Hippocampal formation (tissue), 2 donors: ENCODE measurements around the gene PKN3.

Source experiments
- DNase-seq, 2 donors: peaks; one replicate each; lab custom pipeline; 2025; lab: John Stamatoyannopoulos, UW

PKN3 gene

DNA sequence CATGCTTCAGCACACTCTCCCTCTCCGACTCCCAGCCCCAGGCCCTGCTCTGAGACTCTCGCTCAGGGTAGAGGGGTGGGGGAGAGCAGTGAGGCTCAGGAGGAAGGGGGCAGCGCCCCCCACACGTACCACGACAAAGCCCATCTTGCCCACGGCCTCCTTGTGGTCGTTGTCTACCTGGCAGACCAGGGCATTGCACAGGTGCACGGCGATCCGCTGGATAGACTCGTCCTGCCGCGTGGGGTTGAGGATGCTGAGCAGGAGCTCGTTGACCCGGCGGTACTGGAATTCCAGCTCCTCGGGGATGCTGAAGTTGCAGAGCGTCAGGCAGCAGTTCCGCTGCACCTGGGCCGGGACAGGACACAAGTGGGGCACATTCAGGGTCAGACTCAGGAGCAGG, 40.1 kb downstream of the PKN3 start:
- no peak for DNase-seq

DNA sequence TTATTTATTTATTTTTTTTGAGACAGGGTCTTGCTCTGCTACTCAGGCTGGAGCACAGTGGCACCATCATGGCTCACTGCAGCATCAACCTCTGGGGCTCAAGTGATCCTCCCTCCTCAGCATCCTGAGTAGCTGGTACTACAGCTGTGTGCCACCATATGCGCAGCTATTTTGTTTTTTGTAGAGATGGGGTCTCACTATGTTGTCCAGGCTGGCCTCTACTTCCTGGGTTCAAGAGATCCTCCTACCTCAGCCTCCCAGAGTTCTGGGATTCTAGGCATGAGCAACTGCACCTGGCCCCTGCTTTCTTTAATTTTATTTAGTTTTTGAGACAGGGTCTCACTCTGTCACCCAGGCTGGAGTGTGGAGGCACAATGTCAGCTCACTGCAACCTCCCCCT, 41.1 kb downstream of the PKN3 start:
- no peak for DNase-seq

DNA sequence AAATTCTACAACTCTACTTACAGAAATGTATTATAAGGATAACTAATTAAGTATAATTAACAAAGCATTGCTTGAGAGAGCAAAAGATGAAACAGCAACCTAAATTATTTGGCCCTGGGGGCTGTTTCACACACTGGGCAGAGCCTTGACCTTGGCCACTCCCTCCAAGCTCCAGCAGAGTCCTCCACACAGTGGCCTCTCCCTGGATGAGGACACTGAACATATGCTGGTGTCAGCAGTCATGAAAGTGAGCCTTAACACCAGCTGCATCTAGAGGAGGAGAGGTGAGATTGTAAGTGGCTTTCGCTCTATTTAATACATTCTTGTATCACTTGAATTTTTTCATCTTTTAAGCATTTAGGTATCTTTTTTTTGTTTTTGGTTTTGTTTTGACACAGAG, 44.9 kb downstream of the PKN3 start:
- no peak for DNase-seq

DNA sequence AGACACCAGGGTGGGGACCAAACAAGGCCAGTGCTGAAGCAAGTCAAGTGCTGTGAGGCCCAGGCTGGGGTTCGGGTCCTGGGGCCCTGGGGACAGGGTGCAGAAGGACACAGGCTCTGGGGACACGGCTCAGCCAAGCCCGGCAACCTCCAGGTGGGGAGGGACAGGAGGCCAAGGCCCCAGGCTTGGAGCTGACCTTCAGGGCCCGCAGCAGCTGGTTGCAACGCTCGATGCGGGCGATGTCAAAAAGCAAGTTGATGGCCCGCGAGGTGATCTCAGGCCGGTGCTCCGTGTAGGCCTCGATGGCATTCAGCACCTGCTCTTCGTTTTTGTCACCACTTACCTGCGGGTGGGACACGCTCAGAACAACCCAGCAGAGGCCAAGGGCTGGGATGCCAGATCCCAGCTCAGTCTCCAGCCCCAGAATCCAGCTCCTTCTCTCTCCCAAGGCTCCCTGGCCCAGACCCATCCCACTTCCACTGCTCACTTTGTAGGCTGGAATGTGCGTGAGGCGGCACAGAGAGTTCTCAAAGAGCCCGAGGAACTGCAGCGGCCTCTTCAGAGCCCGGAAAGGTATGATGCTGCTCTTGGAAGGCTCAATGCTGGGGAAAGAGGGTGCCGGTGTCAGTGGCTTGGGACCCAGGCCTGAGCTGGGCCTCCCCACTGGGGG, 48.8 kb downstream of the PKN3 start:
- no peak for DNase-seq

DNA sequence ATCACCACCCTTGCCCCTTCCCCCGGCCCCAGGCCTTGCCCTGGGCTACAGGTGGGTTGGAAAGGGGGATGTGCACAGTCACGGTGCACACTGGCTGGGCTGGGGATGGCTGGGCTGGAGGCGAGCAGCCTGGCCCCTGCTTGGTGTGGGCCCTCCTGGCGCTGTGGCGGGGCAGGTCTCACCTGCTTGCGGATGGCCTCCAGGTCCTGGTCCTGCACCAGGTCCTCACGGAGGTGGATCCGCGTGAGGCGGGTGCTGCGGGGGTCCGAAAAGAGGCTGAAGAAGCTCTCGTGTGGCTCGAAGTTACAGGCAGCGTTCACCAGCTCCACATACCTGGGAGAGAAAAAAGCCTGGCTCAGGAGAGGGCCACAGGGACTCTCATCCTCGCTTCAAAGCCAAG, 51.3 kb downstream of the PKN3 start:
- no peak for DNase-seq

DNA sequence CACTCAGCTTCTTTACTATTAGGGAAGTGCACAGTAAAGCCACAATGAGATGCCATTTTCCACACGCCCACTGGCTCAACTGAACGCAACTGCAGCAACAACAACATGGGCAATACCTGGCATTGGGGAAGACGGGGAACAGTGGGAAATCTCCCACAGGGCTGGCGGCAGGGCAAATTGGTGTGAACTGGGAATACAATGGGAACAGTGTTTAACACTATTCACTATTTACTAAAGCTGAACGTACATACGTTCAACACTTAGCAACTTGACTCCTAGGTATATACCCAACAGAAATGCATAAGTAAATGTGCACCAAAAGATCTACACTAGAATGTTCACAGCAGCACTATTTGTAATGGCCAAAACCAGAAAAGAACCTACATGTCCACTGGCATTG, 55.3 kb downstream of the PKN3 start:
- DNase-seq, result no peak

DNA sequence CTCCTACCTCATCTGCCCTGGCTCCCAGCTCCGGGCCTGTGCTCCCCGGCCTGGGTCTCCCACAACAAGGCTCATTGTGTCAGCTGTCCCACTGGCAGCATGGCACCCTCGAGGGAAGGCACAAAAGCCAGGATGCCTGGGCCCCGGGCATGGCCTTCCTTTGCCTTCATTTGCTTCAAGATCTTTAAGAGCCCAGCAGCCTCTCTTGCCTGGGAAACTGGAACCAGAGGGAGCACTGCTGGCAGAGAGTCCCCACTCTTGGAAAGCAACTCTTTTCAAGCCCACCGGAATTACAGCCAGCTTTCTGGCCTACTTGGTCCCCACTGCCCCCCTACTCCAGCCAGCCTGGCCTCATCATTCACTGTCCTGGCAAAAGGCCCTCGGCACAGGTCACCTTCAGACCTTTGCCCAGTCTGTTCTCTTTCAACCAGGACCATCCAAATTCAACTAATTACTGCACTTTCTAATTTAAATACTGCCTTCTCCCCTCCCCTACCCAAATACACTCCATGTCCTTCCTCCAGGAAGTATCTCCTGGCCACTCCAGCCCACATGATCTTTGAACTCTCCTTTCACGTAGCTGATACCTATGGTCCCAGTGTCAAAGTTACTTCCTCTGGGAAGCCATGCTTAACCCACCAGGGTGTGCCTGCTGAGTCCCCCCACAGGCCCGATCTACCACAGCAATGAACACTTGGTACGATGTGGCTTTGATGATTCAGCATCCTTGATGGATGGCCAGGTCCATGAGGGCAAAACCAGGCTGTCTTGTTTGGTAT, 60.6 kb downstream of the PKN3 start:
- no peak for DNase-seq

DNA sequence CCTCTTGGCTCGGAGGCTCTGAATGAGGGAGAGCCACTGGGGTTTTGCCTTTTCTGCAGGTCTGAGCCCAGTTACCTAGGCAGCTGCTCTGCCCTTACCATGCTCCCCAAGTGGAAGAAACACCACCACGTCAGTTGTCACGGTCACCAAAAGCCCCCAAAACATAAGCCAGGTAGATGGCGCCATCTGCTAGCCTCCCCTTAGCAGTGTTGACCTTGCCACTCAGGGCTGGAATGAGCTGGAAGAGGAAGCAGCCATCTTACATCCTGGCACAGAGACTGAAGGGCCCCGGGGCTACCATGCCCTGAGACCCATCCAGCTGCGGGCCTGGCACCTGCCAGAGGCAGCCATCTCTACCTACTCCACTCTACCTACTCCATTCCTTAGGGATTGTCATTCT, 62.1 kb downstream of the PKN3 start:
- DNase-seq, result no peak

DNA sequence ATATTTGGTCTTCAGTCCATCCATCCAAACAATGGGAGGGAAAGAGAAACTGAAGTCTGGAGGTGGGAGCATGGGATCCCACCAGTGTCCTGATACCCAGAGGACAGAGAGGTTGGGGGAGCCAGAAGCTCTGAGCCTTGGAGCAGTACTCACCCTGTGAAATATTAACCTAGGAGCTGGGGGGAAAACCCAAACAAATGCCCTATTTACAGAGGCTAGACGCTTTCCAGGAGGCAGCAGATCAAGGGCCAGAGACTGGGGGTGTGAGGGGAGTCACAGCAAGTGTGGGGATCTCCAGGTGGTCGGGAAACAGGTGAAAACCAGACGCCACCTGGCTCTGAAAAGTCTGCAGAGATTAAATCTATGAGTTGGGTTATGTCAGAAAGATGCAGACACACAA, 63.2 kb downstream of the PKN3 start:
- DNase-seq, result no peak

DNA sequence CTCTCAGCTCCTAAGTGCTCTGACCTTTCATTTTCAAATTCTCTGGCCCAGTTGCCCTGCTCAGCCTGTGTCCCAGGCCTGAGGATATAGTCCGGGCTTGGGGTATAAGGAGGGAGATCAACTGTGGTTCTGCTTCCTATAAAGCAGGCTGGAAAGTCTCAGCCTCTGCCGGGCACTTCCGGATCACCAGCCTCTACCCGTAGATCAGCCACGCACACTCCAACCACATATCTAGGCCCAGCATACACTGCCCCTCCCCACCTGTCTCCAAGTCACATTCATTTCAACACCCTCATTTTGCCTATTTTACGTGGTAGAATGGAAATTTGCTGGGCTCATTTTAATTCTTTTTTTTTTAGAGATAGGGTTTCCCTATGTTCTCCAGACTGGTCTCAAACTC, 66.3 kb downstream of the PKN3 start:
- no peak for DNase-seq
